ENCODE data around the gene DEDD.

Gene DEDD, protein sequence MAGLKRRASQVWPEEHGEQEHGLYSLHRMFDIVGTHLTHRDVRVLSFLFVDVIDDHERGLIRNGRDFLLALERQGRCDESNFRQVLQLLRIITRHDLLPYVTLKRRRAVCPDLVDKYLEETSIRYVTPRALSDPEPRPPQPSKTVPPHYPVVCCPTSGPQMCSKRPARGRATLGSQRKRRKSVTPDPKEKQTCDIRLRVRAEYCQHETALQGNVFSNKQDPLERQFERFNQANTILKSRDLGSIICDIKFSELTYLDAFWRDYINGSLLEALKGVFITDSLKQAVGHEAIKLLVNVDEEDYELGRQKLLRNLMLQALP

GRCh38 chr1:161132410-161133219, at the start of gene DEDD:
DEDD (minus strand) TSS chr1:161132667; CDS start chr1:161124462, 8,205 bp downstream.
- H3K27ac ChIP-seq: peak within 1 kb of the TSS; percentile 96
- DNase-seq (ENCODE audit: low read depth, low spot score): peak; percentile 70

- no peak for DNase-seq (ENCODE audit: low read depth, low spot score)
- peak overlapping the region; percentile 53 for H3K27ac ChIP-seq
These were observed 49.7 kb upstream of the DEDD start for GRCh38 chr1:161182214-161182613.

GRCh38 chr1:161180639-161181038, 48.2 kb upstream of the DEDD start:
- DNase-seq (ENCODE audit: low read depth, low spot score): no peak
- H3K27ac ChIP-seq: no peak overlapping the region

- no peak overlapping the region for H3K27ac ChIP-seq
- DNase-seq (ENCODE audit: low read depth, low spot score): no peak
These were observed 47.2 kb upstream of the DEDD start for GRCh38 chr1:161179698-161180097.

- H3K27ac ChIP-seq: peak overlapping the region; percentile 33
These were observed 45.4 kb upstream of the DEDD start for GRCh38 chr1:161177936-161178244.

DNA sequence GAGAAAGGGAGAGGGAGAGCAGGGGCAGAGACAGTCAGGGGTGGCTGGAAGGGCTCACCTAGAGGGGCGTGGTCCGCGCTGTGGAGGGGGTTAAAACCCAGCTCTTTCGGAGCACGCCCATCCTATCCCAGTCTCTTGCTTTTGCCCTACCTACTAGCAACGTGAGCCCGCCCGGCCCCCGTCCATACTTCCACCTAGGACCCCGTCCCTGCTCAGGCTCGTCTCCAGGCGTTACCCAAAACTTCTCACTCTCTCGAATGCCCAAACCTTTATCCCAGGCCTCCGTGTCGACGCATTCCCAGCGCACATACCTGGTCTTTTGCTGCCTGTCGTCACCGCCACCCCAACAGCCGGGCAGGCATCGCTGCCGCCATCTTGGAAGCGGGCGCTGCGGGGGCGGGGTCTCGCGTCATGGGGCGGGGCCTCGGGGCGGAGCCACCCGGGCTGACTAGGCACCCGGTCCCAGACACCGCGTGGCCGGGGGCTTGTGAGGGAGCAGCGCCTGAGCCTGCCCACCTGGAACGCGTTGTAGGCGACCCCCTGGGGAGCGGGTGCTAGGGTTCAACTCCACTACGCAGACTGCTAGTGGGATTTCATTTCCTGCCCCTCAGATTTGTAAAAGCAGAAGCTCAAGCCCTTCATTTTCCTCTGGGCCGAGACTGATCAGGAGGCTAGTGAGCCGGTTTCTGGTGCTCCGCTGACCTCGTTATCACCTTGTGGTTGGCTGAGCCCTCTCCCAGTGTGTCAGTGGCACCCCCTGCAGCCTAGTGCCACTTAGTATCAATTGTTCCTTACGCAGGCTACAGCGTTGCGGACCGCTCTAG, 44.9 kb upstream of the DEDD start, which contains the start of gene B4GALT3:
TSS of gene B4GALT3 (minus strand) at position 396 of the 824 bp plus-strand sequence. CDS start 1,447 bp downstream, outside the sequence.
- peak within 1 kb of the TSS; percentile 33 for H3K27ac ChIP-seq
- DNase-seq (ENCODE audit: low read depth, low spot score): no peak

More at GRCh38 chr1:161177936-161178244, 45.4 kb upstream of the DEDD start:
- DNase-seq (ENCODE audit: low read depth, low spot score): no peak

GRCh38 chr1:161176468-161177111, 44.1 kb upstream of the DEDD start:
- no peak for DNase-seq (ENCODE audit: low read depth, low spot score)
- H3K27ac ChIP-seq: peak overlapping the region; percentile 33

GRCh38 chr1:161175771-161176453, 43.4 kb upstream of the DEDD start:
- DNase-seq (ENCODE audit: low read depth, low spot score): no peak
- no peak overlapping the region for H3K27ac ChIP-seq

GRCh38 chr1:161174911-161175310, 42.4 kb upstream of the DEDD start:
- no peak overlapping the region for H3K27ac ChIP-seq
- DNase-seq (ENCODE audit: low read depth, low spot score): no peak

DNA sequence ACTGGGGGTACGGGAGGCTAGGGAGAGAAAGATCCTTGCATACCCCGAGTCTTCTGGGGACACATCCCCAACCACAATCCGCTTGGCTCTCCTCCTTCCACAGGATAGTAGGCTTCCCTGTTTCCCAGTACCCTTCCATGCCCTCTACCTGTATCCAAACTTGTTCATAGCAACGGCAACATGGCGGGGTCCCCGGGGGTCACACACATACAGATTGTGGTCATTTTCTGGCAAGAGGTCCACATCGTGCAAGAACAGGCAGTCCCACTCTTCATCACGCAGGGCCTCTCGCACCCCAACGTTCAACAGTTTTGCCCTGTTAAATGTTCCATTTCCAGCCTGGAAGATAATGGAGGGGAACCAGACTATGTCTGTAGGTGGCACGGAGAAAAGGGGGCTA, 41.2 kb upstream of the DEDD start:
- H3K27ac ChIP-seq: no peak overlapping the region
- DNase-seq (ENCODE audit: low read depth, low spot score): no peak

- DNase-seq (ENCODE audit: low read depth, low spot score): no peak
- H3K27ac ChIP-seq: no peak overlapping the region
These were observed 40.4 kb upstream of the DEDD start for GRCh38 chr1:161172776-161173376.

- DNase-seq (ENCODE audit: low read depth, low spot score): no peak
- H3K27ac ChIP-seq: no peak overlapping the region
These were observed 39.9 kb upstream of the DEDD start for GRCh38 chr1:161172349-161172748.

DNA sequence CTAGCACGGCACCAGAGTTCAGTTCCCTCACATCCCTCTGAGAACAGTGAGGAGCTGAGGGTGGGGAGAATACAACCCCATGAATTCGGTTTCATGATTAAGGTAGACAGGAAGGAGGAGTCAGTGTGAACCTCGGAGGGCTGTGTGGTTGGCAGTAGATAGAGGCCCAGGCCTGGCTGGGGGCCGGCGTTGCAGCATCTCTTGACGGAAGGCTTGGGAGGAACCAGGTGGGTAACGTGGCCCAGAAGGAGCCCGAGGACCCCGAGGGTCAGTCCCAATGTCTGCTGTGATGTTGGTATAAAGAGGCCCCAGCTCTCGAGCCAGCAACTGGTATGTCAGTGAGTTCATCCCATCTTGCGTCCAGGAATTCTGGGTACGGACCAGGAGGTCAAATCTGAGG, 39.2 kb upstream of the DEDD start:
- H3K27ac ChIP-seq: no peak overlapping the region
- DNase-seq (ENCODE audit: low read depth, low spot score): no peak

- no peak for DNase-seq (ENCODE audit: low read depth, low spot score)
- no peak overlapping the region for H3K27ac ChIP-seq
These were observed 38.7 kb upstream of the DEDD start for GRCh38 chr1:161171191-161171590.

DNA sequence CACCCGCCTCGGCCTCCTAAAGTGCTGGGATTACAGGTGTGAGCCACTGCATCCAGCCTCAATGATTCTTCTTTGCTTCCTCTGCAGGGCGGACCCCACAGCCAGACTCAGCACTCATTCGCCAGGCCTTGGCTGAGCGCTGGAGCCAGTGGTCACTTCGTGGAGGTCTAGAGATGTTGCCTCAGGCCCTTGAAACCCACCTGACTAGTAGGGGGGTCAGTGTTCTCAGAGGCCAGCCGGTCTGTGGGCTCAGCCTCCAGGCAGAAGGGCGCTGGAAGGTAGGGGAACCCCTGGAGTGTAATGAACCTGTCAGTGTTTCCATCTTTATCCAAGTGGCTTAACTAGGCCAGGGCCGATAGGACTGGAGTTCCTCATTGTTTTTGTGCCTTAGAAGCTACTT, 36.4 kb upstream of the DEDD start:
- DNase-seq (ENCODE audit: low read depth, low spot score): no peak
- H3K27ac ChIP-seq: no peak overlapping the region

GRCh38 chr1:161166669-161167548, 34.4 kb upstream of the DEDD start:
- peak overlapping the region; percentile 56 for H3K27ac ChIP-seq
- DNase-seq (ENCODE audit: low read depth, low spot score): no peak

- peak within 1 kb of the TSS; percentile 56 for H3K27ac ChIP-seq
- DNase-seq (ENCODE audit: low read depth, low spot score): peak; percentile 94
These were observed 33.5 kb upstream of the DEDD start, which contains the start of gene PPOX for GRCh38 chr1:161165742-161166668. PPOX (plus strand) TSS chr1:161166426; CDS start chr1:161166848, 422 bp downstream.

Measured in epithelial cell of prostate (primary cell).